HCT116 (cell line): ENCODE measurements around the gene CIB4. TPM values are rescaled to one million over a fixed set of nuclear protein-coding genes. Genes with fewer than 3 reads are reported as not detected.

ENCODE experiments used
- ATAC-seq: fragments of 200-7000 bp; cut with Tn5 transposase; 2 replicates; pipeline ENCODE4 v1.9.1; 2020; ENCODE audit warnings: mild to moderate bottlenecking, moderate library complexity
- BruUV-seq: library from RNA; stranded (reverse); fragments of 400-500 nt; replicated peaks from 2 replicates; lab custom pipeline; 2021; lab: Mats Ljungman, UMichigan
- CTCF ChIA-PET: fragments of 300-600 bp; sonication (Branson Sonifier 250); formaldehyde crosslinking; loops from one replicate; lab custom pipeline; 2021; ENCODE audit warnings: antibody characterized with exemption; lab: Charles Lee
- POLR2A ChIA-PET: fragments of 300-600, 350-600 bp; sonication (Branson Sonifier 250); formaldehyde crosslinking; loops from one replicate; lab custom pipeline; 2021; ENCODE audit warnings: antibody characterized with exemption; lab: Charles Lee
- RAD21 ChIA-PET, 2 experiments: fragments of 300-600 bp; sonication (Branson Sonifier 250); formaldehyde crosslinking; loops; one replicate each; lab custom pipeline; 2023; ENCODE audit warnings: low total read pairs in 2 of 2; ENCODE audit not compliant: uncharacterized antibody in 2 of 2, unreplicated experiment in 2 of 2, low non-redundant PET in 1 of 2; lab: Charles Lee
- DNase-seq: peaks from one replicate; pipeline ENCODE4 v3.0.0-alpha.2; 2010; ENCODE audit warnings: low read depth, low spot score
- H2AFZ ChIP-seq: fragments of 200-600 bp; shearing (Covaris generic), sonication (generic); 2 replicates; pipeline ENCODE4 v1.6.1; 2017; ENCODE audit warnings: low read depth, mixed run types, mixed read lengths, antibody characterized with exemption, low read length; ENCODE audit not compliant: poor library complexity, severe bottlenecking
- H3K27ac ChIP-seq: 2 replicates; pipeline ENCODE4 v1.5.1; 2012; ENCODE audit warnings: low read depth, low read length
- H3K27me3 ChIP-seq: fragments of 200-600 bp; sonication (generic); 2 replicates; pipeline ENCODE4 v1.6.1; 2016; ENCODE audit warnings: mixed run types, low read length, mixed read lengths; ENCODE audit not compliant: insufficient read depth
- H3K36me3 ChIP-seq, 2 experiments: fragments of 200-500 bp in 1 of 2; fragments of 200-600 bp in 1 of 2; sonication (Bioruptor generic) in 1 of 2; sonication (generic) in 1 of 2; 2 replicates each; pipeline versions ENCODE4 v1.5.1 to v1.6.1; 2014 to 2016; ENCODE audit warnings: low read length in 2 of 2, inconsistent platforms in 1 of 2, mixed read lengths in 1 of 2, mixed run types in 1 of 2; ENCODE audit not compliant: insufficient read depth in 2 of 2, control insufficient read depth in 1 of 2
- H3K4me1 ChIP-seq, 2 experiments: fragments of 200-600 bp in 1 of 2; sonication (generic) in 1 of 2; 2 replicates each; pipeline versions ENCODE4 v1.5.1 to v1.6.1; 2012 to 2017; ENCODE audit warnings: low read length in 2 of 2, inconsistent platforms in 1 of 2, mild to moderate bottlenecking in 1 of 2, mixed read lengths in 1 of 2, mixed run types in 1 of 2, moderate library complexity in 1 of 2; ENCODE audit not compliant: insufficient read depth in 2 of 2, control insufficient read depth in 1 of 2
- H3K4me2 ChIP-seq: fragments of 200-600 bp; sonication (generic); 2 replicates; pipeline ENCODE4 v1.6.1; 2017; ENCODE audit warnings: mixed run types, low read length, mixed read lengths
- H3K4me3 ChIP-seq, 2 experiments: fragments of 200-600 bp in 1 of 2; sonication (generic) in 1 of 2; replicated peaks in 1 of 2; 2 replicates each; pipeline ENCODE4 v1.5.1; 2011 to 2016; ENCODE audit warnings: low read length in 2 of 2, control low read depth in 1 of 2, low read depth in 1 of 2, mild to moderate bottlenecking in 1 of 2, mixed read lengths in 1 of 2, mixed run types in 1 of 2
- H3K79me2 ChIP-seq: fragments of 200-600 bp; sonication (generic); 2 replicates; pipeline ENCODE4 v1.6.1; 2017; ENCODE audit warnings: mild to moderate bottlenecking, mixed run types, low read length, moderate library complexity, mixed read lengths; ENCODE audit not compliant: insufficient read depth
- H3K9ac ChIP-seq: fragments of 200-600 bp; sonication (generic); 2 replicates; pipeline ENCODE4 v1.6.1; 2016; ENCODE audit warnings: low read length, mixed read lengths
- H3K9me2 ChIP-seq: fragments of 200-600 bp; sonication (generic), shearing (Covaris generic); 2 replicates; pipeline ENCODE4 v1.6.1; 2017; ENCODE audit warnings: mixed run types, mild to moderate bottlenecking, moderate library complexity; ENCODE audit not compliant: insufficient read depth
- H3K9me3 ChIP-seq, 2 experiments: fragments of 200-500 bp in 1 of 2; fragments of 200-600 bp in 1 of 2; sonication (Bioruptor generic) in 1 of 2; sonication (generic) in 1 of 2; 2 replicates each; pipeline ENCODE4 v1.6.1; 2014 to 2017; ENCODE audit warnings: low read length in 2 of 2, mixed read lengths in 2 of 2, inconsistent platforms in 1 of 2, low read depth in 1 of 2, mild to moderate bottlenecking in 1 of 2, mixed run types in 1 of 2, moderate library complexity in 1 of 2; ENCODE audit not compliant: control insufficient read depth in 1 of 2, insufficient read depth in 1 of 2
- H4K20me1 ChIP-seq: fragments of 200-600 bp; sonication (generic), shearing (Covaris generic); 2 replicates; pipeline ENCODE4 v1.6.1; 2017; ENCODE audit warnings: mixed run types, mild to moderate bottlenecking, moderate library complexity; ENCODE audit not compliant: insufficient read depth
- ATF3 ChIP-seq: IDR thresholded peaks from 2 replicates; pipeline ENCODE4 v1.6.1; 2012
- CBX3 ChIP-seq: IDR thresholded peaks from 2 replicates; pipeline ENCODE4 v1.6.1; 2012; ENCODE audit warnings: low read depth
- CEBPB ChIP-seq: IDR thresholded peaks from 2 replicates; pipeline ENCODE4 v1.6.1; 2012; ENCODE audit warnings: low read depth
- CTCF ChIP-seq, 3 experiments: fragments of 200-600 bp in 1 of 3; sonication (generic) in 1 of 3; IDR thresholded peaks in 2 of 3; conservative IDR thresholded peaks in 1 of 3; 2 replicates each; pipeline ENCODE4 v1.5.1; 2012 to 2017; ENCODE audit warnings: low read depth in 2 of 3, low read length in 2 of 3, antibody characterized with exemption in 1 of 3, borderline replicate concordance in 1 of 3, control low read depth in 1 of 3, mild to moderate bottlenecking in 1 of 3, mixed read lengths in 1 of 3, mixed run types in 1 of 3, moderate library complexity in 1 of 3; ENCODE audit not compliant: insufficient read depth in 1 of 3
- ELF1 ChIP-seq: IDR thresholded peaks from 2 replicates; pipeline ENCODE4 v1.6.1; 2012; ENCODE audit warnings: low read depth, borderline replicate concordance
- EZH2 ChIP-seq: fragments of 200-600 bp; sonication (generic); IDR thresholded peaks from 2 replicates; pipeline ENCODE4 v1.6.1; 2017; ENCODE audit warnings: antibody characterized with exemption, mixed run types
- EZH2phosphoT487 ChIP-seq: fragments of 200-600 bp; IDR thresholded peaks from 2 replicates; pipeline ENCODE4 v1.6.1; 2018; ENCODE audit warnings: antibody characterized with exemption, borderline replicate concordance
- JUND ChIP-seq: IDR thresholded peaks from 2 replicates; pipeline ENCODE4 v1.6.1; 2012
- MAX ChIP-seq: IDR thresholded peaks from 2 replicates; pipeline ENCODE4 v1.6.1; 2012
- POLR2AphosphoS5 ChIP-seq: IDR thresholded peaks from 2 replicates; pipeline ENCODE4 v1.6.1; 2011; ENCODE audit warnings: mild to moderate bottlenecking, low read depth, low read length, moderate library complexity
- RAD21 ChIP-seq: IDR thresholded peaks from 2 replicates; pipeline ENCODE4 v1.6.1; 2012; ENCODE audit warnings: low read depth, mild to moderate bottlenecking
- REST ChIP-seq: IDR thresholded peaks from 2 replicates; pipeline ENCODE4 v1.6.1; 2012; ENCODE audit warnings: low read depth
- SIN3A ChIP-seq: IDR thresholded peaks from 2 replicates; pipeline ENCODE4 v1.6.1; 2012; ENCODE audit warnings: low read depth
- SP1 ChIP-seq: IDR thresholded peaks from 2 replicates; pipeline ENCODE4 v1.6.1; 2012; ENCODE audit warnings: low read depth
- SRF ChIP-seq: IDR thresholded peaks from 2 replicates; pipeline ENCODE4 v1.6.1; 2012; ENCODE audit warnings: low read depth
- TCF7L2 ChIP-seq: IDR thresholded peaks from 2 replicates; pipeline ENCODE4 v1.7.0; 2011; ENCODE audit warnings: borderline replicate concordance, inconsistent platforms; ENCODE audit not compliant: insufficient read depth, insufficient read length; ENCODE audit errors: extremely low read depth
- YY1 ChIP-seq: IDR thresholded peaks from 2 replicates; pipeline ENCODE4 v1.6.1; 2011; ENCODE audit warnings: low read length, low read depth, moderate library complexity, mild to moderate bottlenecking; ENCODE audit not compliant: insufficient replicate concordance; ENCODE audit errors: extremely low read depth
- ZBTB33 ChIP-seq: IDR thresholded peaks from 2 replicates; pipeline ENCODE4 v1.6.1; 2011; ENCODE audit warnings: mild to moderate bottlenecking, low read length, moderate library complexity; ENCODE audit not compliant: insufficient replicate concordance; ENCODE audit errors: extremely low read depth
- ZFX ChIP-seq: fragments of 450-650 bp; IDR thresholded peaks from 2 replicates; pipeline ENCODE4 v1.6.1; 2017
- ZNF274 ChIP-seq: fragments of 200-500 bp; sonication (Bioruptor generic); IDR thresholded peaks from 2 replicates; pipeline ENCODE4 v1.6.1; 2014; ENCODE audit warnings: mild to moderate bottlenecking, low read depth, low read length, inconsistent platforms
- intact Hi-C: fragments of 100-400 bp; cut with micrococcal nuclease; formaldehyde crosslinking; loops from 2 replicates; pipeline ENCODE4 v1.10.0; 2022
- total RNA-seq: library from RNA; stranded (reverse); gene quantifications from one replicate; pipeline ENCODE4 v1.2.1, GENCODE V29; 2021; ENCODE audit not compliant: unreplicated experiment

CIB4 gene
- total RNA-seq, 1 experiment from 2014 or later, result not detected

GRCh38 chr2:26646986-26647672 lies 6.0 kb upstream of the CIB4 start:
- Histone ChIP-seq H3K79me2 (no peaks in the 10 kb centered on the region), H3K9me2 (no peaks in the 10 kb centered on the region), H2AFZ (no peak overlapping the region), H3K4me3 (no peak overlapping the region), H3K27ac (no peak overlapping the region), H3K9ac (no peak overlapping the region), H3K4me2 (no peak overlapping the region), H3K4me1 (no peaks in the 10 kb centered on the region), H4K20me1 (no peaks in the 10 kb centered on the region), H3K9me3 (no peaks in the 10 kb centered on the region), H3K27me3 (peaks cover 27% of the 10 kb centered on the region), H3K36me3 (no peaks in the 10 kb centered on the region)
- intact Hi-C loops, result no loop called here
- CTCF ChIA-PET, result no interaction called here
- RAD21 ChIA-PET, result no interaction called here
- BruUV-seq, result no TSS peak
- no peak for DNase-seq
- no peak for ATAC-seq
- TF ChIP-seq ZBTB33 (no peak), MAX (no peak), ATF3 (no peak), YY1 (no peak), JUND (no peak), REST (no peak), SRF (no peak), ELF1 (no peak), EZH2 (no peak), SP1 (no peak), ZNF274 (no peak), POLR2AphosphoS5 (no peak), CTCF (IDR thresholded peaks at IDR 0.05 in 2 of 3, conservative IDR thresholded peaks at IDR 0.05 in 1 of 3; ENCODE audit: borderline replicate concordance in 1 of 3, insufficient read depth in 1 of 3, low read depth in 2 of 3, low read length in 2 of 3) (no peak), SIN3A (no peak), CEBPB (no peak), TCF7L2 (no peak), CBX3 (no peak), EZH2phosphoT487 (no peak), ZFX (no peak), RAD21 (no peak)
- POLR2A ChIA-PET, result no interaction called here
